H1 (cell line): Measurements from ENCODE around the gene SPOCK3. TPM values are rescaled to one million over a fixed set of nuclear protein-coding genes. Genes with fewer than 3 reads are reported as not detected.

Experiments used
- CTCF ChIA-PET: fragments of 300-600 bp; sonication (Branson Sonifier 250); formaldehyde crosslinking; loops from one replicate; lab custom pipeline; 2021; ENCODE audit not compliant: partially characterized antibody; lab: Charles Lee
- POLR2A ChIA-PET: fragments of 300-600 bp; sonication (Branson Sonifier 250); formaldehyde crosslinking; loops from one replicate; lab custom pipeline; 2021; ENCODE audit warnings: inconsistent platforms; ENCODE audit not compliant: partially characterized antibody; lab: Charles Lee
- DNase-seq, 2 experiments: peaks; one replicate each; pipeline versions ENCODE4 v3.0.0 to v3.0.0-alpha.2; 2010 to 2022; ENCODE audit warnings: low spot score in 2 of 2, low read depth in 1 of 2, mixed read lengths in 1 of 2
- FAIRE-seq: peaks from 2 replicates; lab custom pipeline; 2011; peaks lifted over from hg19 to GRCh38; lab: Jason Lieb, UNC
- H2AFZ ChIP-seq: 2 replicates; pipeline ENCODE4 v1.8.1; 2012; ENCODE audit warnings: low read length, inconsistent platforms
- H2AK5ac ChIP-seq: 2 replicates; pipeline ENCODE4 v1.6.1; 2013; ENCODE audit warnings: low read depth, low read length
- H2BK120ac ChIP-seq: replicated peaks from 2 replicates; pipeline ENCODE3; 2013; ENCODE audit warnings: low read depth, low read length, inconsistent platforms
- H2BK12ac ChIP-seq: 2 replicates; pipeline ENCODE4 v1.6.1; 2013; ENCODE audit warnings: low read depth, low read length
- H2BK15ac ChIP-seq: 2 replicates; pipeline ENCODE4 v1.6.1; 2013; ENCODE audit warnings: low read length
- H2BK20ac ChIP-seq: 2 replicates; pipeline ENCODE4 v1.6.1; 2013; ENCODE audit warnings: low read length
- H2BK5ac ChIP-seq: 2 replicates; pipeline ENCODE4 v1.6.1; 2013; ENCODE audit warnings: low read depth, low read length
- H3K14ac ChIP-seq: 2 replicates; pipeline ENCODE4 v1.6.1; 2013; ENCODE audit warnings: inconsistent platforms; ENCODE audit not compliant: insufficient read length
- H3K18ac ChIP-seq: 2 replicates; pipeline ENCODE4 v1.6.1; 2013; ENCODE audit warnings: low read length; ENCODE audit errors: extremely low read depth
- H3K23ac ChIP-seq: 2 replicates; pipeline ENCODE4 v1.6.1; 2013; ENCODE audit warnings: inconsistent platforms; ENCODE audit not compliant: insufficient read length
- H3K23me2 ChIP-seq: 2 replicates; pipeline ENCODE4 v1.6.1; 2013; ENCODE audit warnings: low read depth, low read length
- H3K27ac ChIP-seq: 2 replicates; pipeline ENCODE4 v1.6.1; 2011; ENCODE audit warnings: low read depth, low read length, inconsistent platforms
- H3K27me3 ChIP-seq, 4 experiments: replicated peaks in 1 of 4; 1 replicate in 1 of 4; 2 replicates in 3 of 4; pipeline versions ENCODE4 v1.6.1 to v1.8.1; 2011 to 2013; ENCODE audit warnings: low read length in 3 of 4, mild to moderate bottlenecking in 3 of 4, inconsistent platforms in 2 of 4, mixed read lengths in 2 of 4, moderate library complexity in 1 of 4; ENCODE audit not compliant: control insufficient read depth in 3 of 4, insufficient read depth in 3 of 4; ENCODE audit errors: extremely low read depth in 1 of 4
- H3K36me3 ChIP-seq, 4 experiments: 2 replicates each; pipeline versions ENCODE4 v1.6.1 to v1.8.1; 2011 to 2013; ENCODE audit warnings: mild to moderate bottlenecking in 4 of 4, low read length in 3 of 4, moderate library complexity in 2 of 4, control low read depth in 1 of 4, inconsistent platforms in 1 of 4; ENCODE audit not compliant: insufficient read depth in 4 of 4, control insufficient read depth in 2 of 4
- H3K4ac ChIP-seq: replicated peaks from 2 replicates; pipeline ENCODE3; 2013; ENCODE audit warnings: low read length, low read depth, mixed read lengths, inconsistent platforms; ENCODE audit not compliant: insufficient read length
- H3K4me1 ChIP-seq, 4 experiments: replicated peaks in 1 of 4; 1 replicate in 1 of 4; 2 replicates in 3 of 4; pipeline versions ENCODE4 v1.6.1 to v1.8.1; 2011 to 2013; ENCODE audit warnings: low read length in 3 of 4, inconsistent platforms in 2 of 4, mixed read lengths in 1 of 4; ENCODE audit not compliant: insufficient read depth in 4 of 4, control insufficient read depth in 3 of 4
- H3K4me2 ChIP-seq, 2 experiments: 2 replicates each; pipeline versions ENCODE4 v1.6.1 to v1.8.1; 2011 to 2013; ENCODE audit warnings: low read depth in 2 of 2, low read length in 2 of 2, control low read depth in 1 of 2, inconsistent platforms in 1 of 2, mild to moderate bottlenecking in 1 of 2; ENCODE audit not compliant: insufficient read depth in 1 of 2
- H3K4me3 ChIP-seq, 4 experiments: fragments of 200-600, 300-600 bp in 1 of 4; sonication (generic), shearing (Covaris generic), sonication (Bioruptor Twin) in 1 of 4; 2 replicates each; pipeline versions ENCODE4 v1.5.1 to v1.8.1; 2011 to 2016; ENCODE audit warnings: low read length in 4 of 4, low read depth in 3 of 4, control low read depth in 2 of 4, inconsistent platforms in 2 of 4, mild to moderate bottlenecking in 2 of 4, mixed read lengths in 1 of 4, moderate library complexity in 1 of 4; ENCODE audit not compliant: insufficient read depth in 2 of 4; ENCODE audit errors: extremely low read depth in 1 of 4
- H3K56ac ChIP-seq: replicated peaks from 2 replicates; pipeline ENCODE3; 2013; ENCODE audit warnings: low read depth, mild to moderate bottlenecking, mixed read lengths, low read length, inconsistent platforms; ENCODE audit not compliant: insufficient read length
- H3K79me1 ChIP-seq: 2 replicates; pipeline ENCODE4 v1.6.1; 2013; ENCODE audit warnings: low read depth, low read length, control low read depth
- H3K79me2 ChIP-seq, 2 experiments: 2 replicates each; pipeline versions ENCODE4 v1.6.1 to v1.8.1; 2012 to 2013; ENCODE audit warnings: low read length in 2 of 2, mild to moderate bottlenecking in 2 of 2, inconsistent platforms in 1 of 2; ENCODE audit not compliant: insufficient read depth in 2 of 2, control insufficient read depth in 1 of 2
- H3K9ac ChIP-seq, 4 experiments: replicated peaks in 1 of 4; 1 replicate in 1 of 4; 2 replicates in 3 of 4; pipeline versions ENCODE4 v1.6.1 to v1.8.1; 2011 to 2013; ENCODE audit warnings: low read depth in 3 of 4, low read length in 3 of 4, control low read depth in 2 of 4, mild to moderate bottlenecking in 2 of 4, moderate library complexity in 2 of 4, inconsistent platforms in 1 of 4; ENCODE audit errors: extremely low read depth in 1 of 4
- H3K9me3 ChIP-seq, 2 experiments: 2 replicates each; pipeline versions ENCODE4 v1.6.1 to v1.8.1; 2012 to 2013; ENCODE audit warnings: mild to moderate bottlenecking in 2 of 2, moderate library complexity in 2 of 2, control low read depth in 1 of 2, inconsistent platforms in 1 of 2, low read depth in 1 of 2, low read length in 1 of 2, mixed read lengths in 1 of 2; ENCODE audit not compliant: insufficient read depth in 2 of 2
- H4K20me1 ChIP-seq, 2 experiments: replicated peaks in 1 of 2; 2 replicates each; pipeline versions ENCODE3 to v1.8.1; 2011 to 2013; ENCODE audit warnings: inconsistent platforms in 2 of 2, low read length in 2 of 2, mild to moderate bottlenecking in 1 of 2; ENCODE audit not compliant: insufficient read depth in 2 of 2, control insufficient read depth in 1 of 2
- H4K5ac ChIP-seq: 2 replicates; pipeline ENCODE4 v1.6.1; 2013; ENCODE audit warnings: low read length, low read depth, mixed read lengths, inconsistent platforms; ENCODE audit not compliant: insufficient read length
- H4K8ac ChIP-seq: 2 replicates; pipeline ENCODE4 v1.8.0; 2013; ENCODE audit warnings: mild to moderate bottlenecking, moderate library complexity, low read length, inconsistent platforms; ENCODE audit not compliant: insufficient read depth; ENCODE audit errors: extremely low read depth
- H4K91ac ChIP-seq: replicated peaks from 2 replicates; pipeline ENCODE3; 2013; ENCODE audit warnings: low read length, mixed read lengths, inconsistent platforms; ENCODE audit not compliant: insufficient read length
- BCL11A ChIP-seq, 2 experiments: IDR thresholded peaks; one replicate each; pipeline ENCODE4 v1.6.1; 2011; ENCODE audit warnings: low read depth in 2 of 2, low read length in 2 of 2, mild to moderate bottlenecking in 2 of 2
- KDM1A ChIP-seq: fragments of 200-600, 300-600 bp; sonication (generic); IDR thresholded peaks from 2 replicates; pipeline ENCODE4 v1.7.1; 2016; ENCODE audit warnings: mild to moderate bottlenecking, low read length, borderline replicate concordance
- MAFK ChIP-seq: IDR thresholded peaks from 2 replicates; pipeline ENCODE4 v1.6.1; 2012; ENCODE audit warnings: low read depth, mild to moderate bottlenecking, improper control_type of control experiment, low read length
- MAX ChIP-seq: IDR thresholded peaks from 2 replicates; pipeline ENCODE4 v1.6.1; 2012; ENCODE audit warnings: inconsistent platforms
- PHF8 ChIP-seq: fragments of 200-600 bp; sonication (generic); conservative IDR thresholded peaks from 2 replicates; pipeline ENCODE4 v1.7.1; 2012; ENCODE audit warnings: low read depth, mild to moderate bottlenecking, inconsistent platforms, low read length, moderate library complexity
- POLR2A ChIP-seq, 2 experiments: IDR thresholded peaks; 1 replicate in 1 of 2; 2 replicates in 1 of 2; pipeline ENCODE4 v1.6.1; 2011; ENCODE audit warnings: low read depth in 2 of 2, low read length in 2 of 2, mild to moderate bottlenecking in 2 of 2; ENCODE audit errors: control extremely low read depth in 1 of 2
- WGBS, 2 experiments: shearing (Covaris generic) in 1 of 2; methylation state at CpG; one replicate each; pipeline versions ENCODE4 v1.1.6 to v1.1.7; 2013 to 2015; ENCODE audit warnings: low lambda C conversion rate in 2 of 2, mixed read lengths in 2 of 2, inconsistent platforms in 1 of 2, low coverage in 1 of 2, missing lambda C conversion rate in 1 of 2; ENCODE audit not compliant: insufficient replicate concordance in 2 of 2, insufficient coverage in 1 of 2, insufficient read length in 1 of 2; ENCODE audit errors: extremely low coverage in 1 of 2, missing lambda C conversion rate in 1 of 2; 5-methylcytosine and 5-hydroxymethylcytosine counted together
- polyA plus RNA-seq, 7 experiments: library from polyadenylated mRNA; depleted of rRNA in 3 of 7; stranded (reverse) in 5 of 7; unstranded in 2 of 7; fragments of >200 nt in 5 of 7; fragments of 200-250 nt in 2 of 7; gene quantifications; 1 replicate in 5 of 7; 2 replicates in 1 of 7; 4 replicates in 1 of 7; pipeline versions ENCODE4 v1.2.1 to v1.2.3, GENCODE V29; 2011 to 2013; ENCODE audit warnings: missing spikeins in 2 of 7, mixed read lengths in 2 of 7
- total RNA-seq: library from RNA; stranded (reverse); fragmentation: NEBNext Ultra II Directional; extraction: Animal tissue kit (Norgen Biotek cat#: 25700); gene quantifications from 2 replicates; pipeline ENCODE4 v1.2.1, GENCODE V29; 2021

SPOCK3 gene
- total and polyA plus RNA-seq, 2 of the 8 experiments (the other 6 are each of a cell fraction or from before 2014, with no cell fraction given) = 0.14 to 0.60 TPM

- Histone ChIP-seq H3K14ac (no peak overlapping the region), H2BK5ac (no peak overlapping the region), H3K4me3 (no peak overlapping the region), H3K23me2 (no peaks in the 10 kb centered on the region), H2BK20ac (no peak overlapping the region), H4K5ac (no peak overlapping the region), H3K36me3 (no peaks in the 10 kb centered on the region), H2AFZ (no peak overlapping the region), H4K20me1 (no peaks in the 10 kb centered on the region), H3K4me2 (no peak overlapping the region), H3K23ac (no peak overlapping the region), H3K9ac (no peak overlapping the region), H3K79me1 (no peaks in the 10 kb centered on the region), H2BK12ac (no peak overlapping the region), H2AK5ac (no peak overlapping the region), H3K27me3 (no peaks in the 10 kb centered on the region), H2BK15ac (no peak overlapping the region), H2BK120ac (no peak overlapping the region), H3K18ac (no peak overlapping the region), H4K91ac (no peak overlapping the region), H3K4ac (no peak overlapping the region), H3K4me1 (no peaks in the 10 kb centered on the region; a peak in 1 of 7 replicates), H3K9me3 (no peaks in the 10 kb centered on the region), H3K56ac (no peak overlapping the region), H4K8ac (no peak overlapping the region), H3K27ac (no peak overlapping the region), H3K79me2 (no peaks in the 10 kb centered on the region)
- ChIA-PET CTCF (no interaction called here), POLR2A (no interaction called here)
- DNase-seq (no peak), FAIRE-seq (no peak)
- 100% methylated on average over 2 of the region's 2 CpGs; no CpG with 5 or more reads in 1 of the 2 experiments for WGBS, 2 experiments
- no peak for TF ChIP-seq POLR2A (IDR thresholded peaks at IDR 0.05; ENCODE audit: control extremely low read depth in 1 of 2, low read depth in 2 of 2, low read length in 2 of 2)
- TF ChIP-seq BCL11A (IDR thresholded peaks at IDR 0.05; ENCODE audit: low read depth in 2 of 2, low read length in 2 of 2) = no peak
- no peak for TF ChIP-seq MAFK
- TF ChIP-seq MAX = no peak
- no peak for TF ChIP-seq KDM1A
- no peak for TF ChIP-seq PHF8
Measured at GRCh38 chr4:167084321-167084720, 150.0 kb downstream of the SPOCK3 start.
